GM18517 (cell line): ENCODE data around the gene NR2F2.

ENCODE experiments used
- ATAC-seq: cut with Tn5 transposase; IDR thresholded peaks from one replicate; pipeline ENCODE4 v1.9.1; 2021; ENCODE audit warnings: mild to moderate bottlenecking, moderate library complexity; ENCODE audit not compliant: unreplicated experiment

Gene NR2F2

GRCh38 chr15:96341513-96342405, 11.3 kb downstream of the NR2F2 start:
- no peak for ATAC-seq

- ATAC-seq = no peak
Measured at GRCh38 chr15:96342406-96343112, 12.1 kb downstream of the NR2F2 start.

GRCh38 chr15:96343113-96344059, 12.9 kb downstream of the NR2F2 start:
- no peak for ATAC-seq

GRCh38 chr15:96344060-96344705, 13.7 kb downstream of the NR2F2 start:
- no peak for ATAC-seq

- ATAC-seq = peak; percentile 12
Measured at GRCh38 chr15:96344706-96345559, 14.4 kb downstream of the NR2F2 start.

GRCh38 chr15:96345560-96346399, 15.3 kb downstream of the NR2F2 start:
- peak; percentile 81 for ATAC-seq

- no peak for ATAC-seq
Measured at GRCh38 chr15:96346409-96346970, 16.0 kb downstream of the NR2F2 start.

GRCh38 chr15:96347181-96348111, 16.9 kb downstream of the NR2F2 start:
- no peak for ATAC-seq

- no peak for ATAC-seq
Measured at GRCh38 chr15:96348112-96349027, 17.9 kb downstream of the NR2F2 start.

GRCh38 chr15:96349034-96349856, 18.7 kb downstream of the NR2F2 start:
- no peak for ATAC-seq

GRCh38 chr15:96349857-96350720, 19.6 kb downstream of the NR2F2 start:
- ATAC-seq = no peak

GRCh38 chr15:96350934-96351724, 20.6 kb downstream of the NR2F2 start:
- ATAC-seq = no peak

GRCh38 chr15:96351761-96352603, 21.5 kb downstream of the NR2F2 start:
- no peak for ATAC-seq
